WERI-Rb-1 (cell line): ENCODE measurements around the gene TMC5.
"Not testable (repeated sequence)": the region's sequence is repeated elsewhere in the genome, so short reads cannot be mapped to it uniquely, and the experiment has no call there.

Experiments used
- DNase-seq: peaks from one replicate; pipeline ENCODE4 v3.0.0-alpha.2; 2020
- H3K27ac ChIP-seq: fragments of 250-450 bp; sonication (Bioruptor Pico); 2 replicates; pipeline ENCODE4 v1.5.1; 2020; ENCODE audit warnings: mild to moderate bottlenecking, moderate library complexity
- H3K27me3 ChIP-seq: fragments of 250-450 bp; sonication (Bioruptor Pico); 2 replicates; pipeline ENCODE4 v1.5.1; 2021; ENCODE audit warnings: mild to moderate bottlenecking, low read depth, moderate library complexity; ENCODE audit not compliant: insufficient read depth, severe bottlenecking
- H3K36me3 ChIP-seq: fragments of 250-450 bp; sonication (Bioruptor Pico); 2 replicates; pipeline ENCODE4 v1.5.1; 2020; ENCODE audit warnings: mild to moderate bottlenecking, moderate library complexity
- H3K4me3 ChIP-seq: 2 replicates; pipeline ENCODE4 v1.5.1; 2011; ENCODE audit warnings: low read depth, mild to moderate bottlenecking, control low read depth, low read length
- H3K9me3 ChIP-seq: fragments of 250-450 bp; sonication (Bioruptor Pico); 2 replicates; pipeline ENCODE4 v1.5.1; 2021; ENCODE audit warnings: mild to moderate bottlenecking, moderate library complexity; ENCODE audit not compliant: severe bottlenecking
- TF ChIP-seq, protein P1 (sequence below): IDR thresholded peaks from 2 replicates; pipeline ENCODE4 v1.5.1; 2011; ENCODE audit warnings: low read depth, mild to moderate bottlenecking, control low read depth, inconsistent platforms, low read length

Gene TMC5

DNA sequence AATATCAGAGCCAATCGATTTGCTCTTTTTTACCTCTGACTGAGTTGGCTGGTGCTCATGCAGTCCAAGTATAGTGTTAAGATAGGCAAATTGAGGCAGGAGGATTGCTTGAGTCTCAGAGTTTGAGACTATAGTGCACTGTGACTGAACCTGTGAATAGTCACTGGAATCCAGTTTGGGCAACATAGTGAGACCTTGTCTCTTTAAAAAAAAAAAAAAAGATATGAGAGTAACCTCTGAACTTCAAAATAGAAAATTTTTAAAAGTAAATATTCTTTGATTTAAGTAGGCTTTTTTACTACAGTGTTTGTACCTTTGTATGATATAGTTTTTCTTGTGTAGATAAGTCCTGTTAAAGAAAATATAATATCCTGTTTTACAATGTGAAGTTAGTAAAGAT, 109.5 kb downstream of the TMC5 start:
- no peaks in the 10 kb centered on the region for H3K27me3 ChIP-seq
- H3K27ac ChIP-seq: no peak overlapping the region
- TF ChIP-seq, protein P1, sequence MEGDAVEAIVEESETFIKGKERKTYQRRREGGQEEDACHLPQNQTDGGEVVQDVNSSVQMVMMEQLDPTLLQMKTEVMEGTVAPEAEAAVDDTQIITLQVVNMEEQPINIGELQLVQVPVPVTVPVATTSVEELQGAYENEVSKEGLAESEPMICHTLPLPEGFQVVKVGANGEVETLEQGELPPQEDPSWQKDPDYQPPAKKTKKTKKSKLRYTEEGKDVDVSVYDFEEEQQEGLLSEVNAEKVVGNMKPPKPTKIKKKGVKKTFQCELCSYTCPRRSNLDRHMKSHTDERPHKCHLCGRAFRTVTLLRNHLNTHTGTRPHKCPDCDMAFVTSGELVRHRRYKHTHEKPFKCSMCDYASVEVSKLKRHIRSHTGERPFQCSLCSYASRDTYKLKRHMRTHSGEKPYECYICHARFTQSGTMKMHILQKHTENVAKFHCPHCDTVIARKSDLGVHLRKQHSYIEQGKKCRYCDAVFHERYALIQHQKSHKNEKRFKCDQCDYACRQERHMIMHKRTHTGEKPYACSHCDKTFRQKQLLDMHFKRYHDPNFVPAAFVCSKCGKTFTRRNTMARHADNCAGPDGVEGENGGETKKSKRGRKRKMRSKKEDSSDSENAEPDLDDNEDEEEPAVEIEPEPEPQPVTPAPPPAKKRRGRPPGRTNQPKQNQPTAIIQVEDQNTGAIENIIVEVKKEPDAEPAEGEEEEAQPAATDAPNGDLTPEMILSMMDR: no peak
- DNase-seq: no peak
- no peak overlapping the region for H3K4me3 ChIP-seq
- no peaks in the 10 kb centered on the region for H3K9me3 ChIP-seq
- H3K36me3 ChIP-seq: peaks cover 28% of the 10 kb centered on the region

DNA sequence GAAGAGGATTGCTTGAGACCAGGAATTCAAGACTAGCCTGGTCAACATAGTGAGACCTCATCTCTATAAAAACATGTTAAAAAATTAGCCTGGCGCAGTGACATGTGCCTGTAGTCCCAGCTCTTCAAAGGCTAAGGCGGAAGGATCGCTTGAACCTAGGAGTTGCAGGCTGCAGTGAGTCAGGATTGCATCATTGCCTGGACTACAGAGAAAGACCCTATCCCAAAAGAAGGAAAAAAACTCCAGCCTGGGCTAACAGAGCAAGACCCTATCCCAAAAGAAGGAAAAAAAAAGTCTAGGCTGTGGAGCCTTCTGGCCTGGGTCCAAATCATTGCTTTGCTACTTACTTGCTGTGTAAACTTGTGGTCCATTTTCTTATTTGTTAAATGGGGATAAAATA, 111.0 kb downstream of the TMC5 start:
- H3K9me3 ChIP-seq: no peaks in the 10 kb centered on the region
- no peak for DNase-seq
- H3K36me3 ChIP-seq: peaks cover 41% of the 10 kb centered on the region
- TF ChIP-seq, protein P1: no peak
- H3K27me3 ChIP-seq: no peaks in the 10 kb centered on the region
- H3K4me3 ChIP-seq: no peak overlapping the region
- no peak overlapping the region for H3K27ac ChIP-seq

DNA sequence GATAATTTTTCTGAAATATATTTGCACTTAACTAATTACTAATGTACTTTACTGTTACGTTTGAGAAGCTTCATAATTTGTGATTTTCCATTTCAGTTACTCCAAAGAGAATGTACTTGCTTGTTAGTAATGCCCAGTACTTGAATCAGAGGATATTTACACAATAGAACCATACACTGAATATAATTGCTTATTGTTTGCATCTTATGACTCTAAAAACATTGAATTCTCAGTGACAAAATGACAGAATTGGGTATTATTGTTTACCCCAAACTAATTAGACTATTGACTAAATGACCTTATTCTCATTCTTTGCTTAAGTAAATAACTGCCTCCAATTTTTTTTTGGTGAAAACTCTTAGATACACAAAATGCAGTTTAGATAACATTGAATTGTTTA, 114.9 kb downstream of the TMC5 start:
- H3K36me3 ChIP-seq: peaks cover 63% of the 10 kb centered on the region
- no peak overlapping the region for H3K27ac ChIP-seq
- H3K27me3 ChIP-seq: no peaks in the 10 kb centered on the region
- TF ChIP-seq, protein P1: no peak
- H3K9me3 ChIP-seq: no peaks in the 10 kb centered on the region
- DNase-seq: no peak
- no peak overlapping the region for H3K4me3 ChIP-seq

DNA sequence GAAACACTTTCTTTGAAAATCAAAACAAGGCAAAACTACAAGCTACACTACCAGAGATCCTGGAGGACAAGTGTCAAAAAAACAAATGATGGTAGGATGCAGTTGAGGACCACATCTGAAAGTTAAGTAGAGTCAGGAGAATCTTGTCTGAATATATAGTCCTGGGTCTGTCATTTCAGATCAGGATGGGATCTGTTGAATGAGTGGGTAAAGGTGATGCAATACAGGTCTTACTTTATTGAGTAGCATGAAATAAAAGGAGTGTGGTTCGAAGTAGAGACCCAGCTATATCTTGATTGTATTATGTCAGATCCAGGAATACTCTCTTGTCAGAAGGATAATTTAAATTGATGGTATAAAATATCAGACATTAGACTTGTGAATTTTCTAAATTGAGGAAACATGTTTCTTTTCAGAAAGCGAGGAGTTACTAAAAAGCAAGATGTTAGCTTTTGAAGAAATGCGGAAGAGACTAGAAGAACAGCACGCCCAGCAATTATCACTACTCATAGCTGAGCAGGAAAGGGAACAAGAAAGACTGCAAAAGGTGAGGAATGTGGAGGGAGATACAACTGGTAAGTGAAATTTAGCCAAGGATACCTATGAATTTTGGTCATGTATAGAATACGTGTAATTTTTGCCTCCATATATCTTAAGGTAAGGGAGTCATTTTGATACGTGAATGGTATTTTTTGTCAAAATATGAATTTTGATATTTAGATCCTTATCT, 122.7 kb downstream of the TMC5 start:
- Histone ChIP-seq H3K36me3 (peaks cover 67% of the 10 kb centered on the region), H3K4me3 (no peak overlapping the region), H3K9me3 (no peaks in the 10 kb centered on the region), H3K27me3 (no peaks in the 10 kb centered on the region), H3K27ac (no peak overlapping the region)
- no peak for DNase-seq
- TF ChIP-seq, protein P1: no peak

DNA sequence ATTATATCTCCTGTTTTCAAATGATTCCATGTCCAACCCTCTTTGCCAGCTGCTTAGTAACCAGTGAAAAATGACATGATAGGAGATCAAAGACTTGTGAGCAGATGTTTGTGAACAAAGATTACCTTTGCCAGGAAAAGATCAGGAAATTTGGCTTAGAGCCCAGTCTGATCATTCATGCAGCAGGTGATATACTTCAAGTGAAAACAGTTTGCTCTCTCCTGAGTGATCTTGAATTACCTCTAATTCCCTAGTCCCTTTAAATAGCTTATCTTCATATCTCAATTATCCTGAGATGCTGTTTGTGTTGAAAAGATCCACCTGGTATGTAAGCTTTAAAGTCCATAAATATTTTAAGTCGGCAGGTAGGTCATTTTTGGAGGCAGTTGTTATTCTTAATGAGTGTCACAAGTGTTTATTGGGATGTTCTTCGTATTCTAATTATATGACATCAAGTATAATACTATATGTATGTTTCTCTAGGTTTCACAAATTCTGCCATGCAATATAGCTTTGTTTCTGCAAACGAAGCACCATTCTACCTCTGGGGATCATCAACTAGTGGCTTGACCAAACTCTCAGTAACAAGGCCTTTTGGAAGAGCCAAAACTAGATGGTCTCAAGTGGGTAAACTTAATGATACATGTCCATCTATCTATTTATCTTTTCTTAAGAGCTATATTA, 124.6 kb downstream of the TMC5 start:
- DNase-seq: peak; percentile 40

DNA sequence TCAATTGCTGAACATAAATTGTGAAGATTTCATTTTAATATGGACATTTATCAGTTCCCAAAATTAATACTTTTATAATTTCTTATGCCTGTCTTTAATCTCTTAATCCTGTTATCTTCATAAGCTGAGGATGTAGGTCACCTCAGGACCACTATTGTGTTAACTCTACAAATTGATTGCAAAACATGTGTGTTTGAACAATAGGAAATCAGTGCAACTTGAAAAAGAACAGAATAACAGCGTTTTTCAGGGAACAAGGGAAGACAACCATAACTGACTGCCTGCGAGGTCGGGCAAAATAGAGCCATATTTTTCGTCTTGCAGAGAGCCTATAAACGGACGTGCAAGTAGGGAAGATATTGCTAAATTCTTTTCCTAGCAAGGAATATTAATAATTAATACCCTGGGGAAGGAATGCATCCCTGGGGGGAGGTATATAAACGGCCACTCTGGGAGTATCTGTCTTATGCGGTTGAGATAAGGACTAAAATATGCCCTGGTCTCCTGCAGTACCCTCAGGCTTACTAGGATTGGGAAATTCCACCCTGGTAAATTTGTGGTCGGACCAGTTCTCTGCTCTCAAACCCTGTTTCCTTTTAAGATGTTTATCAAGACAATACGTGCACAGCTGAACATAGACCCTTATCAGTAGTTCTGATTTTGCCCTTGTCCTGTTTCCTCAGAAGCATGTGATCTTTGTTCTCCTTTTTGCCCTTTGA, 125.8 kb downstream of the TMC5 start:
- H3K27me3 ChIP-seq, DNase-seq, H3K4me3 ChIP-seq, H3K27ac ChIP-seq, H3K9me3 ChIP-seq: not testable (repeated sequence)
- peaks cover 66% of the 10 kb centered on the region for H3K36me3 ChIP-seq

More for the DNA sequence above, 124.6 kb downstream of the TMC5 start:
- TF ChIP-seq, protein P1: no peak
- H3K27ac ChIP-seq: no peak overlapping the region
- no peak overlapping the region for H3K4me3 ChIP-seq
- no peaks in the 10 kb centered on the region for H3K27me3 ChIP-seq
- H3K9me3 ChIP-seq: no peaks in the 10 kb centered on the region
- H3K36me3 ChIP-seq: peaks cover 64% of the 10 kb centered on the region
